Measurements from ENCODE around the gene REC8.

Gene REC8

DNA sequence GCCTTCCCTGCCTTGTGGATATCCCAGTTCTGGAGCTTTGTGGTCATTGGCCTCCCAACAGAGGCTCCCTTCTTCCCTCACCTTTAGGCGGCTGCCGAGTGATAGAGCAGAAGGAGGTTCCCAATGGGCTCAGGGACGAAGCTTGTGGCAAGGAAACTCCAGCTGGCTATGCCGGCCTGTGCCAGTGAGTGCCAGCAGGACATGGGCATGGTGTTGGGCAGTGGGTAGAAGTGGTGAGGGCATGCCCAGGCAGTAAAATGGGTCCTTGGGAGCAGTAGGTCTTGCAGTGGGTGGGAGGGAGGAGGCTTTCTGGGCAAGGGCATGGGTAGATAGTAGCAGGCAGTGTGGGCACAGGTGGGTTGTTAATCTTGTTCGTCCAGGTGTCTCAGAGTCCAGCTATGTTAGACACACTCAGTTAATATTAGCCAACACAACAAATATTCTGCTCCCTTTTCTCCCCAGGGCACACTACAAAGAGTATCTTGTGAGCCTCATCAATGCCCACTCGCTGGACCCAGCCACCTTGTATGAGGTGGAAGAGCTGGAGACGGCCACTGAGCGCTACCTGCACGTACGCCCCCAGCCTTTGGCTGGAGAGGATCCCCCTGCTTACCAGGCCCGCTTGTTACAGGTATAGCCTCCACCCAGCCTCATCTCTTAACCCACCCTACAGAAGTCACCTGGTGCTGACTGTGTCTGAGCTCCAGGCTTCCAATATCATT is 11.9 kb upstream of the REC8 start:
- TF ChIP-seq, protein P1, sequence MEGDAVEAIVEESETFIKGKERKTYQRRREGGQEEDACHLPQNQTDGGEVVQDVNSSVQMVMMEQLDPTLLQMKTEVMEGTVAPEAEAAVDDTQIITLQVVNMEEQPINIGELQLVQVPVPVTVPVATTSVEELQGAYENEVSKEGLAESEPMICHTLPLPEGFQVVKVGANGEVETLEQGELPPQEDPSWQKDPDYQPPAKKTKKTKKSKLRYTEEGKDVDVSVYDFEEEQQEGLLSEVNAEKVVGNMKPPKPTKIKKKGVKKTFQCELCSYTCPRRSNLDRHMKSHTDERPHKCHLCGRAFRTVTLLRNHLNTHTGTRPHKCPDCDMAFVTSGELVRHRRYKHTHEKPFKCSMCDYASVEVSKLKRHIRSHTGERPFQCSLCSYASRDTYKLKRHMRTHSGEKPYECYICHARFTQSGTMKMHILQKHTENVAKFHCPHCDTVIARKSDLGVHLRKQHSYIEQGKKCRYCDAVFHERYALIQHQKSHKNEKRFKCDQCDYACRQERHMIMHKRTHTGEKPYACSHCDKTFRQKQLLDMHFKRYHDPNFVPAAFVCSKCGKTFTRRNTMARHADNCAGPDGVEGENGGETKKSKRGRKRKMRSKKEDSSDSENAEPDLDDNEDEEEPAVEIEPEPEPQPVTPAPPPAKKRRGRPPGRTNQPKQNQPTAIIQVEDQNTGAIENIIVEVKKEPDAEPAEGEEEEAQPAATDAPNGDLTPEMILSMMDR (conservative IDR thresholded peaks at IDR 0.05; ENCODE audit: control insufficient read depth, insufficient read depth, low read depth, low read length): no peak
- no peak for DNase-seq (ENCODE audit: low read depth)
- H3K4me3 ChIP-seq (ENCODE audit: control insufficient read depth, low read depth, low read length): no peak overlapping the region

DNA sequence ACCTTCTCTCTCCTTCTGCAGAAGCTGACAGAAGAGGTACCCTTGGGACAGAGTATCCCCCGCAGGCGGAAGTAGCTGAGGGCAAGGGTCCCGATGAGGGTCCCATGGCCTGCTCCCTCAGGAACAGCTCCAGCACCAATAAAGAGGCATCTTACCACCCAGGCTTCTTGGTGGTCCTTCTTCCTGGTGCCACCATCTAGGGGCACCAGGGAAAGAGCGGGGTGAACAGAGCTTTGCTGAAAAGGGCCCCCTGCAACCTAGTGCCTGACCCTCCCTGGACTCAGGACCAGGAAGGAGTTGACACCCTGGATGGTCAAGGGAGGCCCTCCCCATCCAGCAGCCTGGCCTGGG is 11.4 kb upstream of the REC8 start:
- DNase-seq (ENCODE audit: low read depth): no peak
- TF ChIP-seq, protein P1 (conservative IDR thresholded peaks at IDR 0.05; ENCODE audit: control insufficient read depth, insufficient read depth, low read depth, low read length): no peak

DNA sequence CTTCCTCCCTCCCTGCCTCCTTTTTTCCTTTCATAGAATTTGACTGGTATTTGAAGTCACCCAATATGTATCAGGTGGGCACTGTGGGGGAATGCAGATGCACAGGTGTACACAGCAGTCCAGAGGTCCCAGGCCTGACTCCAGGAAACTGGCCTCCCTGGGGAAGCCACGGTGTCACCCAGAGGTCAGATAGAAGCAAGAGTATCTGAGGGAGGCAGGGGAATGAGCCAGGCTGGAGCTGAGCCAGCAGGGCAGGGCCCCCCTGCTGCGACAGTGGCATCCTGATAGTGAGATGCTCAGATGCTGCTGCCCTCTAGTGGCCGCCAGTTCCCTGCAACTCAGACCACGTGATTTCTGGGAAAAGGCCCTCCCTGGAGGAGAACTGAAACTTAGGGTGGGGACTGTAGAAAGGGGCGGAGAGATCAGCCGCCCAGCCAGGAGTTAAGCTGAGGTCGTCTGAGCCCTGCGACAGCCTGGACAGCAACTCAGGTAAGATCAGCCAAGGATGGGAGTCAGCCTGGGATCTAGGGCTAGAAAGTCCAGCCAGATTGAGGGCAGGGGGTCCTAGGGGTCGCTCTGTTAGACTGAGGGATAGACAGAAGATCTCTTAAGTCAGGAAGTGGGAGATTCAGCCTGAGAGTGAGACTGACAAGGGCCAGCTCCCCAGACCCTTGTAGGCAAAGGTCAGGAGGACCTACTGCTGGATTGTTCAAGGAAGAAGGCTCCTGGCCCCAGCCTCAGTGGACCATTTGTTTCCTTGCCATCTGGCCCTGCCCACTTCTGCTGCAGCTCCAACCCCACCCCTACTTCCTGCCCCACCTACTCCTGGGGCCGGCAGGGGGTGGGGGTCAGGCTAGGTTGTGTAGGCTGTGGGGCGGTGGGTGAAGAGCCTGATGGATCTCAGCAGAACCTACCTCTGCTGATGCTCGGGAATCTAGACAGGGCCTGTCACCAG is 10.8 kb upstream of the REC8 start, which contains the start of gene IRF9:
IRF9 (plus strand) TSS at position 416 of the 955 bp plus-strand sequence. CDS start 880 bp downstream, outside the sequence.
- peak within 1 kb of the TSS; percentile 84 for H3K4me3 ChIP-seq (ENCODE audit: control insufficient read depth, low read depth, low read length)
- DNase-seq (ENCODE audit: low read depth): peak; percentile 93
- TF ChIP-seq, protein P1 (conservative IDR thresholded peaks at IDR 0.05; ENCODE audit: control insufficient read depth, insufficient read depth, low read depth, low read length): peak; percentile 88

More for the DNA sequence above, 11.4 kb upstream of the REC8 start:
- H3K4me3 ChIP-seq (ENCODE audit: control insufficient read depth, low read depth, low read length): no peak overlapping the region

DNA sequence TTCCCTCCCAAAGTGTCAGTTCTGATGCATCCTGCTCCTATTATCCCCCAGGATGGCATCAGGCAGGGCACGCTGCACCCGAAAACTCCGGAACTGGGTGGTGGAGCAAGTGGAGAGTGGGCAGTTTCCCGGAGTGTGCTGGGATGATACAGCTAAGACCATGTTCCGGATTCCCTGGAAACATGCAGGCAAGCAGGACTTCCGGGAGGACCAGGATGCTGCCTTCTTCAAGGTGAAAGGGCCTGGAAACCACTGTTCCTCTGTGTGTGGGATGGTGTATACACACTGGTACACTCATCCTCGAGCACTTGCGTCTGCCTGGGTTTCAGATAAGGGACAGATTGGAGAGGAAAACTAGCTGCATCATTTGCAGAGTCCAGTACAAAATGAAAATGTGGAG is 9.8 kb upstream of the REC8 start:
- TF ChIP-seq, protein P1 (conservative IDR thresholded peaks at IDR 0.05; ENCODE audit: control insufficient read depth, insufficient read depth, low read depth, low read length): no peak
- DNase-seq (ENCODE audit: low read depth): peak; percentile 48
- H3K4me3 ChIP-seq (ENCODE audit: control insufficient read depth, low read depth, low read length): peak overlapping the region; percentile 84

DNA sequence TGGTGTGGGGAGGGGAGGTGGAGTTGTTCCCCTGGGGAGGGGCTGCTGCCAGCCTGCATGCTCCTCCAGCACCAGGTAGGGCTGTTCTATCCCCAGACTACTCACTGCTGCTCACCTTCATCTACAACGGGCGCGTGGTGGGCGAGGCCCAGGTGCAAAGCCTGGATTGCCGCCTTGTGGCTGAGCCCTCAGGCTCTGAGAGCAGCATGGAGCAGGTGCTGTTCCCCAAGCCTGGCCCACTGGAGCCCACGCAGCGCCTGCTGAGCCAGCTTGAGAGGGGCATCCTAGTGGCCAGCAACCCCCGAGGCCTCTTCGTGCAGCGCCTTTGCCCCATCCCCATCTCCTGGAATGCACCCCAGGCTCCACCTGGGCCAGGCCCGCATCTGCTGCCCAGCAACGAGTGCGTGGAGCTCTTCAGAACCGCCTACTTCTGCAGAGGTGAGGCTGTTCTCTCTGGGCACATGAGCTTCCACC is 7.3 kb upstream of the REC8 start:
- DNase-seq (ENCODE audit: low read depth): no peak
- TF ChIP-seq, protein P1 (conservative IDR thresholded peaks at IDR 0.05; ENCODE audit: control insufficient read depth, insufficient read depth, low read depth, low read length): no peak
- H3K4me3 ChIP-seq (ENCODE audit: control insufficient read depth, low read depth, low read length): no peak overlapping the region

DNA sequence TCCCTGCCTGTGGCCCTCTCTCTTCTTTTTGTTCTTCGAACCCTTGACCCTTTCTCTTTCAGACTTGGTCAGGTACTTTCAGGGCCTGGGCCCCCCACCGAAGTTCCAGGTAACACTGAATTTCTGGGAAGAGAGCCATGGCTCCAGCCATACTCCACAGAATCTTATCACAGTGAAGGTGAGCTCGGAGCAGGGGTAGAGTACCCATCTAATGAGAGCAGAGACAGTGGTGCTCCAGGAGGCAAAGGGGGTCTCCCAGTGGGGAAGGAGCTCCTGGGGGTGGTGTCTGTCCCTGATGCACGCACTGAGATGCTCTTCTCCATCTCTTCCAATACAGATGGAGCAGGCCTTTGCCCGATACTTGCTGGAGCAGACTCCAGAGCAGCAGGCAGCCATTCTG is 6.1 kb upstream of the REC8 start:
- TF ChIP-seq, protein P1 (conservative IDR thresholded peaks at IDR 0.05; ENCODE audit: control insufficient read depth, insufficient read depth, low read depth, low read length): no peak
- DNase-seq (ENCODE audit: low read depth): no peak
- H3K4me3 ChIP-seq (ENCODE audit: control insufficient read depth, low read depth, low read length): no peak overlapping the region
